Measurements from ENCODE around the gene ABHD1. TPM values are rescaled to one million over a fixed set of nuclear protein-coding genes. Genes with fewer than 3 reads are reported as not detected.
"Not testable (repeated sequence)": the region's sequence is repeated elsewhere in the genome, so short reads cannot be mapped to it uniquely, and the experiment has no call there.

Gene ABHD1
- total RNA-seq, 1 experiment from 2014 or later, result 0.46 TPM

GRCh38 chr2:27118525-27119329 lies 4.9 kb upstream of the ABHD1 start, which contains the start of gene CGREF1:
TSS of gene CGREF1 (minus strand) at chr2:27119128. CDS start at chr2:27104366, 14,762 bp downstream.
- ChIA-PET CTCF (no interaction called here), POLR2A (no interaction called here)
- peak; percentile 64 for ATAC-seq
- BruUV-seq (replicated peaks), result no TSS peak
- TF ChIP-seq TCF7L2 (IDR thresholded peaks at IDR 0.05; ENCODE audit: low read depth, low read length), result no peak
- peak in 1 of 2 experiments; percentile 83; a peak in 2 of 4 replicates for TF ChIP-seq REST (IDR thresholded peaks at IDR 0.05; ENCODE audit: insufficient read depth in 1 of 2, low read depth in 2 of 2, low read length in 1 of 2)
- H3K9me3 ChIP-seq (ENCODE audit: control insufficient read depth, insufficient read depth, low read depth, low read length), result no peaks in the 10 kb centered on the region
- no peak within 1 kb of the TSS for H3K27ac ChIP-seq (ENCODE audit: low read length)
- peak within 1 kb of the TSS; percentile 54 to 64 for H3K4me3 ChIP-seq (ENCODE audit: low read depth in 2 of 2, low read length in 2 of 2)
- no peaks in the 10 kb centered on the region; the same call in 1 of the 2 replicates for H3K27me3 ChIP-seq (ENCODE audit: control insufficient read depth, insufficient read depth, low read length)
- DNase-seq (ENCODE audit: low read depth, low spot score), result no peak
- no peaks in the 10 kb centered on the region for H3K36me3 ChIP-seq (ENCODE audit: control insufficient read depth, insufficient read depth, low read length)
- intact Hi-C loops (cut with micrococcal nuclease; ENCODE audit: unreplicated experiment) (no loop called here), in situ Hi-C loops (cut with HindIII; ENCODE audit: low pct_unique_long_range_greater_than_20kb, low sequenced_read_pairs) (no loop called here)
- H3K4me1 ChIP-seq (ENCODE audit: control insufficient read depth, insufficient read depth, low read length), result peaks cover 4% of the 10 kb centered on the region

GRCh38 chr2:27119330-27119670 lies 4.3 kb upstream of the ABHD1 start:
- H3K27me3 ChIP-seq (ENCODE audit: control insufficient read depth, insufficient read depth, low read length), result not testable (repeated sequence)

DNA sequence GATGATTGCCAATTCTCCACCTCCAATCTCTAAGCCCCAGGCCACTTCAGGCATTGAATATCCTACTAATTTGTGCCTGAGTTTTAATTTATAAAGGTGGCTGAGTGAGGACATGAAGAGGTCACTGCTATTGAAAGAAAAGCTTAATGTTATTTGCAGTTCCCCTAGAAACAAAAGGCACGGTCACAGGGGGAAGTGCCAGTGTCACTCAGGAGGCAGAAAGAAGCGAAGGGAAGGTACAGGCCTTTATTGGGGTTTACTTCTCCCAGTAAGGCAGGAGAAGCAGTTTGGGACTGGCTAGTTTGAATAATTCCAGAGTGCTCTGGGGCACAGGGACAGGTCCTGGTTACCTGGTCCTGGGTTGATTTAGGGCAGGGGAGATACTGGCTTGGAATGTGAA lies 1.7 kb upstream of the ABHD1 start:
- no peak for DNase-seq (ENCODE audit: low read depth, low spot score)
- Histone ChIP-seq H3K27ac (ENCODE audit: low read length) (no peak overlapping the region), H3K36me3 (ENCODE audit: control insufficient read depth, insufficient read depth, low read length) (no peaks in the 10 kb centered on the region), H3K9me3 (ENCODE audit: control insufficient read depth, insufficient read depth, low read depth, low read length) (no peaks in the 10 kb centered on the region), H3K4me3 (ENCODE audit: low read depth in 2 of 2, low read length in 2 of 2) (no peak overlapping the region), H3K27me3 (ENCODE audit: control insufficient read depth, insufficient read depth, low read length) (no peaks in the 10 kb centered on the region; the same call in 1 of the 2 replicates), H3K4me1 (ENCODE audit: control insufficient read depth, insufficient read depth, low read length) (peaks cover 4% of the 10 kb centered on the region)
- ATAC-seq, result no peak
- ChIA-PET POLR2A (no interaction called here), CTCF (no interaction called here)
- intact Hi-C loops (cut with micrococcal nuclease; ENCODE audit: unreplicated experiment) (no loop called here), in situ Hi-C loops (cut with HindIII; ENCODE audit: low pct_unique_long_range_greater_than_20kb, low sequenced_read_pairs) (no loop called here)
- BruUV-seq (replicated peaks), result no TSS peak
- no peak for TF ChIP-seq REST (IDR thresholded peaks at IDR 0.05; ENCODE audit: insufficient read depth in 1 of 2, low read depth in 2 of 2, low read length in 1 of 2)
- TF ChIP-seq SIN3A (IDR thresholded peaks at IDR 0.05; ENCODE audit: borderline replicate concordance, insufficient read depth, low read depth, low read length), result no peak
- TF ChIP-seq CTCF (IDR thresholded peaks at IDR 0.05), result no peak
- no peak for TF ChIP-seq TCF7L2 (IDR thresholded peaks at IDR 0.05; ENCODE audit: low read depth, low read length)
- TF ChIP-seq POLR2AphosphoS5 (IDR thresholded peaks at IDR 0.05; ENCODE audit: low read depth, low read length), result no peak

More at GRCh38 chr2:27119330-27119670, 4.3 kb upstream of the ABHD1 start:
- CTCF ChIA-PET; intact Hi-C loops (cut with micrococcal nuclease; ENCODE audit: unreplicated experiment); H3K36me3 ChIP-seq (ENCODE audit: control insufficient read depth, insufficient read depth, low read length); H3K27ac ChIP-seq (ENCODE audit: low read length); BruUV-seq (replicated peaks); in situ Hi-C loops (cut with HindIII; ENCODE audit: low pct_unique_long_range_greater_than_20kb, low sequenced_read_pairs); H3K4me1 ChIP-seq (ENCODE audit: control insufficient read depth, insufficient read depth, low read length); H3K9me3 ChIP-seq (ENCODE audit: control insufficient read depth, insufficient read depth, low read depth, low read length); DNase-seq (ENCODE audit: low read depth, low spot score); POLR2A ChIA-PET: not testable (repeated sequence)
- ATAC-seq, result peak; percentile 23
- H3K4me3 ChIP-seq (ENCODE audit: low read depth in 2 of 2, low read length in 2 of 2), result peak overlapping the region; percentile 54 to 55
